Hepatocyte (in vitro differentiated cells): Measurements from ENCODE around the gene NFYC.

Source experiments
- CTCF ChIP-seq: fragments of 200-600 bp; sonication (generic); IDR thresholded peaks from 2 replicates; pipeline ENCODE4 v1.5.1; 2016; ENCODE audit warnings: antibody characterized with exemption, mild to moderate bottlenecking; ENCODE audit not compliant: poor library complexity
- EZH2phosphoT487 ChIP-seq: fragments of 200-600 bp; sonication (generic); IDR thresholded peaks from one replicate; pipeline ENCODE4 v1.6.1; 2018; ENCODE audit warnings: antibody characterized with exemption, mild to moderate bottlenecking, low read depth, moderate library complexity; ENCODE audit not compliant: unreplicated experiment, severe bottlenecking

DNA sequence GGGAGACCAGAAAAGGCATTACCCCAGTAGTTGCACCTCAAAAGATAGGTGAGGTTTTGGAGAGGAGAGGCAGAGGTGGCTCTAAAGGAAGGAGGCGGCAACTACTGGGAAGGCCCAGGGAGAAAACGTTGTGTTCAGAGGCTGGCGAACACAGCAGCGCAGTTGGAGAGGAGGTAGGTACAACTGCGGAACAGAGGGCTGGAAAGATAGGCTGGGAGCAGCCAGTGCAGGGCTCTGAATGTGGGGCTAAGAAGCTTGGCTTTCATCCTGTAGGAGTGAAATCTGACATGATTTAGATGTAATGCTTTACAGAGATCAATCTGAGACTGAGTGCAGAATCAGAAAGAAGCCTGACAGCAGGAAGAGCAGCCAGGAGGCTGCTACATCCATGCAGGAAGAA lies 39.0 kb upstream of the NFYC start:
- TF ChIP-seq CTCF (no peak), EZH2phosphoT487 (no peak)
